Hepatocyte (in vitro differentiated cells): ENCODE measurements around the gene MDM4.

Experiments
- EZH2 ChIP-seq: fragments of 200-600 bp; sonication (generic); IDR thresholded peaks from 2 replicates; pipeline ENCODE4 v1.6.1; 2016; ENCODE audit warnings: antibody characterized with exemption, mild to moderate bottlenecking, borderline replicate concordance
- TF ChIP-seq, protein P1 (sequence below): fragments of 200-600 bp; sonication (generic); IDR thresholded peaks from 2 replicates; pipeline ENCODE4 v1.5.1; 2016; ENCODE audit warnings: antibody characterized with exemption, mild to moderate bottlenecking; ENCODE audit not compliant: poor library complexity

DNA sequence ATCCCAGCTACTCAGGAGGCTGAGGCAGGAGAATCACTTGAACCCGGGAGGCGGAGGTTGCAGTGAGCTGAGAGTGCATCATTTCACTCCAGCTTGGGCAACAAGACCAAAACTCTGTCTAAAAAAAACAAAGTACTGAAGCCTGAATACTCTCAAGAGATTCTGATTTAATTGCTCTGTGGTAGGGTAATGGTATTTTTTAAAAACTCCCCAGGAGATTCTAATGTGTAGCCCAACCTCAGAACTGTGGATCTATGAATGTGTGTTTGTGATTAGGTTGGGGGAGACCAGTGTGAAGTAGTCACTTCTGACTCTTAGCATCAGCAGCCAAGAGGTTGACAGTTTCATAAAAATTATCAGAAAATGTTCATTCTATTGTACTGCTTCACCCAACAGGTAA is 43.5 kb upstream of the MDM4 start:
- TF ChIP-seq, protein P1, sequence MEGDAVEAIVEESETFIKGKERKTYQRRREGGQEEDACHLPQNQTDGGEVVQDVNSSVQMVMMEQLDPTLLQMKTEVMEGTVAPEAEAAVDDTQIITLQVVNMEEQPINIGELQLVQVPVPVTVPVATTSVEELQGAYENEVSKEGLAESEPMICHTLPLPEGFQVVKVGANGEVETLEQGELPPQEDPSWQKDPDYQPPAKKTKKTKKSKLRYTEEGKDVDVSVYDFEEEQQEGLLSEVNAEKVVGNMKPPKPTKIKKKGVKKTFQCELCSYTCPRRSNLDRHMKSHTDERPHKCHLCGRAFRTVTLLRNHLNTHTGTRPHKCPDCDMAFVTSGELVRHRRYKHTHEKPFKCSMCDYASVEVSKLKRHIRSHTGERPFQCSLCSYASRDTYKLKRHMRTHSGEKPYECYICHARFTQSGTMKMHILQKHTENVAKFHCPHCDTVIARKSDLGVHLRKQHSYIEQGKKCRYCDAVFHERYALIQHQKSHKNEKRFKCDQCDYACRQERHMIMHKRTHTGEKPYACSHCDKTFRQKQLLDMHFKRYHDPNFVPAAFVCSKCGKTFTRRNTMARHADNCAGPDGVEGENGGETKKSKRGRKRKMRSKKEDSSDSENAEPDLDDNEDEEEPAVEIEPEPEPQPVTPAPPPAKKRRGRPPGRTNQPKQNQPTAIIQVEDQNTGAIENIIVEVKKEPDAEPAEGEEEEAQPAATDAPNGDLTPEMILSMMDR = no peak
- TF ChIP-seq EZH2 = no peak
